ENCODE data around the gene ATP6V0D1.

- TF ChIP-seq CTCF (tag by site-specific recombination; IDR thresholded peaks at IDR 0.05) (no peak), ZNF37A (tag by site-specific recombination; IDR thresholded peaks at IDR 0.05) (no peak), TRIM28 (IDR thresholded peaks at IDR 0.05; ENCODE audit: borderline replicate concordance, low read length) (no peak), ZSCAN5A (tag by site-specific recombination; IDR thresholded peaks at IDR 0.05) (no peak), ZNF174 (tag by site-specific recombination; IDR thresholded peaks at IDR 0.05) (no peak), ZNF530 (tag by site-specific recombination; IDR thresholded peaks at IDR 0.05; ENCODE audit: low read depth) (no peak), ZEB2 (tag by site-specific recombination; IDR thresholded peaks at IDR 0.05) (no peak), ZNF558 (tag by site-specific recombination; IDR thresholded peaks at IDR 0.05) (no peak), ZNF664 (tag by site-specific recombination; IDR thresholded peaks at IDR 0.05) (no peak), ZBTB7A (tag by site-specific recombination; IDR thresholded peaks at IDR 0.05; ENCODE audit: low read depth) (no peak), ZNF121 (tag by site-specific recombination; IDR thresholded peaks at IDR 0.05) (no peak), ZNF433 (tag by site-specific recombination; IDR thresholded peaks at IDR 0.05; ENCODE audit: low read depth) (no peak), ZNF639 (tag by site-specific recombination; IDR thresholded peaks at IDR 0.05) (no peak), BCL6B (tag by site-specific recombination; IDR thresholded peaks at IDR 0.05) (no peak)
Observed at GRCh38 chr16:67442581-67443255, 38.2 kb downstream of the ATP6V0D1 start.
